Fibroblast of lung (primary cell): ENCODE data around the gene STK10. TPM values are rescaled to one million over a fixed set of nuclear protein-coding genes. Genes with fewer than 3 reads are reported as not detected.

ENCODE experiments used
- DNase-seq, 2 donors: peaks; one replicate each; pipeline versions ENCODE4 v3.0.0 to v3.0.0-alpha.2; 2010; ENCODE audit warnings: low read depth in 2 of 2
- H2AFZ ChIP-seq: 2 replicates; pipeline ENCODE4 v1.5.1; 2012; ENCODE audit warnings: low read length, control low read depth, inconsistent platforms
- H3K27ac ChIP-seq: 2 replicates; pipeline ENCODE4 v1.5.1; 2011; ENCODE audit warnings: low read length, control low read depth; ENCODE audit not compliant: insufficient read depth
- H3K27me3 ChIP-seq: 2 replicates; pipeline ENCODE4 v1.5.1; 2011; ENCODE audit warnings: mild to moderate bottlenecking, low read length; ENCODE audit not compliant: control insufficient read depth, insufficient read depth
- H3K36me3 ChIP-seq: 2 replicates; pipeline ENCODE4 v1.5.1; 2011; ENCODE audit warnings: low read length; ENCODE audit not compliant: control insufficient read depth, insufficient read depth
- H3K4me1 ChIP-seq: 2 replicates; pipeline ENCODE4 v1.5.1; 2011; ENCODE audit warnings: low read length; ENCODE audit not compliant: control insufficient read depth, insufficient read depth; ENCODE audit errors: extremely low read depth
- H3K4me2 ChIP-seq: 2 replicates; pipeline ENCODE4 v1.5.1; 2011; ENCODE audit warnings: low read length, control low read depth; ENCODE audit not compliant: insufficient read depth; ENCODE audit errors: extremely low read depth
- H3K4me3 ChIP-seq, 4 experiments: fragments of 200-600 bp in 1 of 4; sonication (generic) in 1 of 4; replicated peaks in 1 of 4; 2 replicates each; pipeline ENCODE4 v1.5.1; 2011 to 2016; ENCODE audit warnings: low read length in 4 of 4, low read depth in 3 of 4, mild to moderate bottlenecking in 3 of 4, control low read depth in 2 of 4, inconsistent platforms in 1 of 4, mixed read lengths in 1 of 4; ENCODE audit not compliant: insufficient read depth in 1 of 4; ENCODE audit errors: control extremely low read depth in 1 of 4
- H3K79me2 ChIP-seq: 2 replicates; pipeline ENCODE4 v1.5.1; 2012; ENCODE audit warnings: mild to moderate bottlenecking, low read length, inconsistent platforms; ENCODE audit not compliant: control insufficient read depth, insufficient read depth
- H3K9ac ChIP-seq: 2 replicates; pipeline ENCODE4 v1.5.1; 2011; ENCODE audit warnings: mild to moderate bottlenecking, low read length, control low read depth; ENCODE audit not compliant: insufficient read depth
- H3K9me3 ChIP-seq: 2 replicates; pipeline ENCODE4 v1.5.1; 2012; ENCODE audit warnings: low read depth, low read length; ENCODE audit not compliant: control insufficient read depth, insufficient read depth
- H4K20me1 ChIP-seq: 2 replicates; pipeline ENCODE4 v1.5.1; 2011; ENCODE audit warnings: low read length; ENCODE audit not compliant: control insufficient read depth, insufficient read depth; ENCODE audit errors: extremely low read depth
- EZH2 ChIP-seq: IDR thresholded peaks from 2 replicates; pipeline ENCODE4 v1.5.1; 2012; ENCODE audit warnings: low read length, control low read depth, mild to moderate bottlenecking; ENCODE audit errors: missing control alignments
- polyA plus RNA-seq, 2 donors: library from polyadenylated mRNA; depleted of rRNA in 1 of 2; stranded (reverse) in 1 of 2; unstranded in 1 of 2; fragments of >200 nt; gene quantifications; 2 replicates each; pipeline ENCODE4 v1.2.1, GENCODE V29; 2011 to 2012; ENCODE audit warnings: missing spikeins in 1 of 2
- total RNA-seq: library from RNA; depleted of rRNA; stranded (reverse); fragments of >200 nt; gene quantifications from 2 replicates; pipeline ENCODE4 v1.2.1, GENCODE V29; 2014
- TF ChIP-seq, protein P1 (sequence below), 2 donors: IDR thresholded peaks in 1 of 2; conservative IDR thresholded peaks in 1 of 2; 1 replicate in 1 of 2; 2 replicates in 1 of 2; pipeline ENCODE4 v1.5.1; 2011 to 2012; ENCODE audit warnings: low read length in 2 of 2, control low read depth in 1 of 2, inconsistent platforms in 1 of 2, low read depth in 1 of 2, mild to moderate bottlenecking in 1 of 2

STK10 gene
- total and polyA plus RNA-seq, 2 donors (not counting 1 experiment from before 2014, with no cell fraction given), result 8.9 to 16.0 TPM

DNA sequence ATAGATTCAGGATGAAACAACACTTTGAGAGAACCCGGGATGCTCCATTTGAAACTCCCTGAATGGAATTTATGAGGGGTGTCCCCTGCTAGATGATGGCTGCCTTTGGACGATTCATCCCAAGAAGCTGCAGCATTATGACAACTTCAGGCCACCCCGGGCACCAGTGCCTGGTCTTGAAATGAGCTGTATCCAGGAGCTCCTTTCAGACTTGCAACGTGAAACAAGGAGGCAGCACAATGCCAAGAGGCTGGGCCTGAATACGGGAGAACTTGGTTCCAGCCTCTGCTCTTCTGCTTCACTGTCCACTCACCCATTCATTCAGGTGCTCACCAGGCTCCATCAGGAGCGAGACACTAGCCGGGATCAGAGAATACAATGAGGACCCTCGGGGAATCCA, 78.3 kb downstream of the STK10 start:
- Histone ChIP-seq H3K4me1 (peaks cover 13% of the 10 kb centered on the region), H3K27me3 (no peaks in the 10 kb centered on the region), H2AFZ (no peak overlapping the region), H3K9ac (no peak overlapping the region), H3K36me3 (peaks cover 3% of the 10 kb centered on the region), H3K4me3 (no peak overlapping the region), H3K27ac (no peak overlapping the region), H3K4me2 (no peak overlapping the region), H4K20me1 (no peaks in the 10 kb centered on the region), H3K79me2 (no peaks in the 10 kb centered on the region), H3K9me3 (no peaks in the 10 kb centered on the region)
- no peak for DNase-seq
- TF ChIP-seq, protein P1, sequence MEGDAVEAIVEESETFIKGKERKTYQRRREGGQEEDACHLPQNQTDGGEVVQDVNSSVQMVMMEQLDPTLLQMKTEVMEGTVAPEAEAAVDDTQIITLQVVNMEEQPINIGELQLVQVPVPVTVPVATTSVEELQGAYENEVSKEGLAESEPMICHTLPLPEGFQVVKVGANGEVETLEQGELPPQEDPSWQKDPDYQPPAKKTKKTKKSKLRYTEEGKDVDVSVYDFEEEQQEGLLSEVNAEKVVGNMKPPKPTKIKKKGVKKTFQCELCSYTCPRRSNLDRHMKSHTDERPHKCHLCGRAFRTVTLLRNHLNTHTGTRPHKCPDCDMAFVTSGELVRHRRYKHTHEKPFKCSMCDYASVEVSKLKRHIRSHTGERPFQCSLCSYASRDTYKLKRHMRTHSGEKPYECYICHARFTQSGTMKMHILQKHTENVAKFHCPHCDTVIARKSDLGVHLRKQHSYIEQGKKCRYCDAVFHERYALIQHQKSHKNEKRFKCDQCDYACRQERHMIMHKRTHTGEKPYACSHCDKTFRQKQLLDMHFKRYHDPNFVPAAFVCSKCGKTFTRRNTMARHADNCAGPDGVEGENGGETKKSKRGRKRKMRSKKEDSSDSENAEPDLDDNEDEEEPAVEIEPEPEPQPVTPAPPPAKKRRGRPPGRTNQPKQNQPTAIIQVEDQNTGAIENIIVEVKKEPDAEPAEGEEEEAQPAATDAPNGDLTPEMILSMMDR (conservative IDR thresholded peaks at IDR 0.05 in 1 of 2, IDR thresholded peaks at IDR 0.05 in 1 of 2; ENCODE audit: low read depth in 1 of 2, low read length in 2 of 2), result no peak
- TF ChIP-seq EZH2, result no peak

DNA sequence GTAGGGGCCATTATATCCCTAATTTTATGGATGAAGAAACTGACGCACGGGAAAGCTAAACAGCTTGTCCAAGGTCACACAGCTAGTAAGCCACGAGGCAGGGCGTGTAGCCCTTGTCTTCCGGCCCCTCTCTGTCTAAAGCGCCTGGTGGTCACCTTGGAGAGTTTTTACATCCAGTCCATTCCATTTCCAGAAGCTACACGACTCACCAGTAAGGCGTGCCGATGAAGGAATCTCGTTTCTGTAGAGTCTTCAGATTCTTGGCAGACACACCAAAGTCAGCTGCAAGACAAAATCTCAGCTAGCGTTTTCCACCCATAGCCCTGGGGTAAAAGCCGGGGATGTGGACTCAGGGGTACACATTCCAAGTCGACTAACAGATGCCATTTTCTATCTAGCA, 80.5 kb downstream of the STK10 start:
- H3K4me1 ChIP-seq, result peaks cover 27% of the 10 kb centered on the region
- DNase-seq, result peak; percentile 54 to 95
- no peaks in the 10 kb centered on the region for H4K20me1 ChIP-seq
- H3K36me3 ChIP-seq, result peaks cover 6% of the 10 kb centered on the region
- H3K9me3 ChIP-seq, result no peaks in the 10 kb centered on the region
- H3K9ac ChIP-seq, result peak overlapping the region; percentile 22
- H3K27me3 ChIP-seq, result no peaks in the 10 kb centered on the region
- peak overlapping the region; percentile 82 for H3K4me2 ChIP-seq
- TF ChIP-seq, protein P1 (conservative IDR thresholded peaks at IDR 0.05 in 1 of 2, IDR thresholded peaks at IDR 0.05 in 1 of 2; ENCODE audit: low read depth in 1 of 2, low read length in 2 of 2), result no peak
- no peak for TF ChIP-seq EZH2
- H3K4me3 ChIP-seq, result no peak overlapping the region
- no peaks in the 10 kb centered on the region for H3K79me2 ChIP-seq
- peak overlapping the region; percentile 67 for H3K27ac ChIP-seq
- H2AFZ ChIP-seq, result peak overlapping the region; percentile 27

DNA sequence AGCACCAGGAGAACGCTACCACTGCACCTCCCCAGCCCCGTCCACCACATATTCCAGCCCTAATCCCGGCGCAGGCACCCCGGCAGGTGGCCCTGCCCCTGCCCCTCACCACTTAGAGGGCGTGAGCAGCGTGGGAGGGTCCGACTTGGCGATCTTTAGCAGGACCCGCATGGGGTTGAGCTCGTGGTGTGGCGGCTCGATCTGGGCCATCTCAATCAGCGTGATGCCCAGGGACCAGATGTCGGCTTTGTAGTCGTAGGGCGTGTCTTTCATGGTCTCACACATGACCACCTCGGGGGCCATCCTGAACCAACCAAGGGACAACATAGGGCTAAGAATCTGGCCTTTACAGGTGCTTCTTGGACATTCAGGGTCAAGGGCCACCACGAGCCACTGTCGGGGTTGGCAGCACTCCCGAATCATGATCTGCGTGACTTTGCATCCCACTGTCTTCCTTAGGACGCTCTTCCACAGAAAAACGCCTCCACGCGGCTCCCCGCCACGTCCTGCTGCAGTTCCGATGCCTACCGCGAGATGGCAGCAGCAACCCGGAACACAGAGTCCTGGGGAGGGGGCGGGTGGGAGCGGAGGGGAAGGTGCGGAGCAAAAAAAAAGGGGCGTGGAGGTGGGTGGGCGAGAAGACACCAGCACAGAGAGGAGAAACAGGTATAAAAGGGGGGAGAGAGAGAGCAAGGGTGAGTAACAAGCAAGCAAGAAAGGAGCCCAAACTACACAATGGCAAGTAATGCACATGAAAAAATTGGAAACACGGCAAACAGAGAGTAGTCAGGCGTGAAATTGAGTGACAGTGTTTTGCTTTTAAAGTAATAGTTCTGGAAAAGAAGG, 81.3 kb downstream of the STK10 start:
- Histone ChIP-seq H3K79me2 (no peaks in the 10 kb centered on the region), H3K4me3 (peak overlapping the region in 2 of 4 experiments; percentile 22 to 24), H3K36me3 (peaks cover 12% of the 10 kb centered on the region), H3K27ac (peak overlapping the region; percentile 67), H2AFZ (peak overlapping the region; percentile 37), H3K9ac (peak overlapping the region; percentile 22), H3K27me3 (no peaks in the 10 kb centered on the region), H3K9me3 (no peaks in the 10 kb centered on the region), H3K4me1 (peaks cover 29% of the 10 kb centered on the region), H3K4me2 (peak overlapping the region; percentile 82), H4K20me1 (no peaks in the 10 kb centered on the region)
- peak in 1 of 2 donors; percentile 25 for DNase-seq
- TF ChIP-seq EZH2, result no peak
- TF ChIP-seq, protein P1 (conservative IDR thresholded peaks at IDR 0.05 in 1 of 2, IDR thresholded peaks at IDR 0.05 in 1 of 2; ENCODE audit: low read depth in 1 of 2, low read length in 2 of 2), result peak; percentile 88 to 97
